Upper lobe of right lung (tissue), 1 donor: ENCODE measurements around the gene SYNDIG1. TPM values are rescaled to one million over a fixed set of nuclear protein-coding genes. Genes with fewer than 3 reads are reported as not detected.

Source experiments
- ATAC-seq: fragments of 200-7000 bp; cut with Tn5 transposase; one replicate; pipeline ENCODE4 v1.9.1; 2020; ENCODE audit warnings: mild to moderate bottlenecking, moderate library complexity
- DNase-seq: peaks from one replicate; pipeline ENCODE4 v3.0.0-alpha.2; 2020
- H3K27ac ChIP-seq: fragments of 200-600 bp; one replicate; pipeline ENCODE4 v1.8.0; 2022
- H3K27me3 ChIP-seq: fragments of 200-600 bp; one replicate; pipeline ENCODE4 v1.8.0; 2022; ENCODE audit warnings: mild to moderate bottlenecking
- H3K36me3 ChIP-seq: fragments of 200-600 bp; one replicate; pipeline ENCODE4 v1.8.0; 2022
- H3K4me1 ChIP-seq: fragments of 200-600 bp; one replicate; pipeline ENCODE4 v1.8.0; 2022
- H3K4me3 ChIP-seq: fragments of 200-600 bp; one replicate; pipeline ENCODE4 v1.8.0; 2022; ENCODE audit warnings: mild to moderate bottlenecking
- H3K9me3 ChIP-seq: fragments of 200-600 bp; one replicate; pipeline ENCODE4 v1.8.0; 2022
- CTCF ChIP-seq: fragments of 200-600 bp; IDR thresholded peaks from one replicate; pipeline ENCODE4 v1.8.0; 2022; ENCODE audit warnings: antibody characterized with exemption
- intact Hi-C: fragments of 100-400 bp; cut with DNase I; formaldehyde crosslinking; loops from one replicate; pipeline ENCODE4 v1.11.0; 2022
- total RNA-seq: library from RNA; stranded (reverse); fragmentation: NEBNext Ultra II Directional; extraction: Animal tissue kit (Norgen Biotek cat#: 25700); gene quantifications from one replicate; pipeline ENCODE4 v1.2.1, GENCODE V29; 2021
- donor health status: DM: no; HTN: yes; CAD: no; lungs with severe emphysema.

Gene SYNDIG1
- total RNA-seq, 1 donor from 2014 or later: not detected

DNA sequence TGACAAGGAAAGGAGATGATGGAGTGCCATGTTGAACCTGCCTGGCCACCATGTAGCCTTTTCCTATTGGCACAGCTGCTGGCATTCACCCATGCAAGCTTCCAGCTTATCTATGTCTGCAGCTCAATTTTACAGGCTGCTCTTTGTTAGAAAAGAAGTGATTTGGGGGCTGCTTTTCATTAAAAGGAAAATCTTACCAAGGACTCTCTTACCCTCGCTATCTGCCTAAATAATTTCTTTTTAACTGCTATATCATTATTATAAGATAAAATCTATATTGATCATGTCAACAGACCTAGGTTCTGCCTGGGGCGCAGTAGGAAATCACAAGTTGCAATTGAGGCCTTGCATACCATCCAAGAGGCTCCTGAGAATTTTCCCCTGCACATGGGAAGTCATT is 167.2 kb downstream of the SYNDIG1 start:
- Histone ChIP-seq H3K27ac (no peak overlapping the region), H3K27me3 (peaks cover 6% of the 10 kb centered on the region), H3K4me3 (no peak overlapping the region), H3K36me3 (no peaks in the 10 kb centered on the region), H3K9me3 (no peaks in the 10 kb centered on the region), H3K4me1 (no peaks in the 10 kb centered on the region)
- intact Hi-C loops: no loop called here
- no peak for DNase-seq
- TF ChIP-seq CTCF: no peak
- ATAC-seq: no peak

GRCh38 chr20:24637087-24637486 is 167.7 kb downstream of the SYNDIG1 start:
- no peak overlapping the region for H3K27ac ChIP-seq
- intact Hi-C loops: no loop called here
- DNase-seq: no peak
- H3K4me3 ChIP-seq: no peak overlapping the region
- TF ChIP-seq CTCF: no peak
- no peaks in the 10 kb centered on the region for H3K4me1 ChIP-seq
- peaks cover 6% of the 10 kb centered on the region for H3K27me3 ChIP-seq
- H3K36me3 ChIP-seq: no peaks in the 10 kb centered on the region
- ATAC-seq: no peak
- H3K9me3 ChIP-seq: no peaks in the 10 kb centered on the region

DNA sequence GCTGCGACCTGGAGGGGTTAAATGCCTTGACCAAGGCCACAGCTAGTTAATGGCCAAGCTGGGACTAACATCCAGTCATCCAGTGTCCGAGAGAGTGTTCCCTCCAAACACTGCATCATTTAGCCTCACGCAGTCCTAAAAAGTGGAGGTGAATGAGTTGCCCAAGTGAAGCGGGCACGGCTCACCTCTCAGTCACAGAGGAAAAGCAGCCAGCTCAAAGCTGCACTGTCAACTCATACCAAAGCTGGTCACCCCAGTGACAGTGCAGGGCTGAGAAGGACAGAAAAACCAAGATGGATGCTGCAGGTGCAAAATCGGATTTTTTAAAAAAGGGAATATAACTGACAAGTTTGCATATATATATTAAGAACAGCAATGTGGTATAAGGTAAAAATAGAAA is 168.5 kb downstream of the SYNDIG1 start:
- intact Hi-C loops: no loop called here
- Histone ChIP-seq H3K9me3 (no peaks in the 10 kb centered on the region), H3K27me3 (peaks cover 6% of the 10 kb centered on the region), H3K27ac (no peak overlapping the region), H3K4me3 (no peak overlapping the region), H3K36me3 (no peaks in the 10 kb centered on the region), H3K4me1 (no peaks in the 10 kb centered on the region)
- DNase-seq (no peak), ATAC-seq (no peak)
- no peak for TF ChIP-seq CTCF

DNA sequence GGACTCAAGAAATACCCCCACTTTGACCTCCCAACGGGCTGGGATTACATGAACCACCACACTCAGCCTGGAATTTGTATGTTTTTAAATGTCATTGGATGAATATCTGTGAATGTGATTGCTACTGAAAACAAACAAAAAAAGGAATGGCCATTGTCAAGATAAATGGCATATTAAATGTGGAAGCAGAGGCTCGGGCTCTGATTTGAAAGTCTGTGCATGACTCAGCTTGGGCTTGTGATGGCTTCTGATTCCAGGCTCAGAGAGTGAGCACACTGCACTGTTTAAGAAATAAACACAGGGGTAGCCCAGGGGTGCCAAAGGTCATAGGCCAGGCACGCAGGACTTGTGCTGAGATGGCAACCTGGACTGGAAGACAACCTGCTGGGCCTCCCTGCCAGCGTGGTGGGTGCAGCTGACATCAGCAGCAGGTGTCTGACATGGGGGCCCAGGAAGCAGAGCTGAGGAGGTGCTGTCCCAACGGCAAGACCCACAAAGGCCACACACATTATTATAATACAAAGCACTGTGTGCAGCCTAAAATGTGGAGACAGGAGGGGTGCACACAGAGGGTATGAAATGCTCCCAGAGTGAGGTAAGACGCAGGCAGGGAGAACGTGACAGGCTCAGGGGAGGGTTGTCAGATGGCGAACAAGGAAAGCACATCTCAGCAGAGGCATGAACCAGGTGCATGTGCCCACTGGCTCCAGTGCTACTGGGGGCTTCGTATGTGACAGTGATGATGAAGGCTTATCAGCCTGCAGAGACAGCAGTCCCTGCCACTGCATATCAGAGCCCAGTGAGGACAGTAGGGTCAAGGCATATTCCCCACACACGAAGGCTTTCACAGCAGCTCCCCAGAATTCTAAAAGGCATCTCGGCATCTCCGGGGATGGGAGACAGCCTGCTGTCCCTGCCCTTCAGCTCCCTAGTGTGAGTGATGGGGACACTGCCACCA is 169.4 kb downstream of the SYNDIG1 start:
- ATAC-seq: no peak
- Histone ChIP-seq H3K36me3 (no peaks in the 10 kb centered on the region), H3K27me3 (peaks cover 6% of the 10 kb centered on the region), H3K27ac (no peak overlapping the region), H3K4me1 (no peaks in the 10 kb centered on the region), H3K4me3 (no peak overlapping the region), H3K9me3 (no peaks in the 10 kb centered on the region)
- DNase-seq: no peak
- no peak for TF ChIP-seq CTCF
- intact Hi-C loops: no loop called here

DNA sequence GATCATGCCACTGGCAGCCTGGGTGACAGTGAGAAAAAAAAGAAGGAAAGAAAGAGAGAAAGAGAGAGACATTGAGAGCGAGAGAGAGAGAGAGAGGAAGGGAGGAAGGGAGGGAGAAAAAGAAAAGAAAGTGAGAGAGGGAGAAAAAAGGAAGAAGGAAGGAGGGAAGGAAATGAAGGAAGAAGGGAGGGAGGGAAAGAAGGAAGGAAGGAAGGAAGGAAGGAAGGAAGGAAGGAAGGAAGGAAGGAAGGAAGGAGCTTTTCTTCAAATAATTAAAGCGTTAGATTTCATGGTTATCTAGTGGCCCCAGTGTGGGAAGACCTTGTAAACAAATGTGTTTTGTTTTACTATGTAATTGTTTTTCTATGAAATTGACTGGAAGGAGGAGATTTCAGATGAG is 170.8 kb downstream of the SYNDIG1 start:
- no peaks in the 10 kb centered on the region for H3K4me1 ChIP-seq
- H3K27me3 ChIP-seq: peaks cover 6% of the 10 kb centered on the region
- DNase-seq (no peak), ATAC-seq (no peak)
- no peaks in the 10 kb centered on the region for H3K9me3 ChIP-seq
- no peak for TF ChIP-seq CTCF
- no peaks in the 10 kb centered on the region for H3K36me3 ChIP-seq
- no peak overlapping the region for H3K4me3 ChIP-seq
- no peak overlapping the region for H3K27ac ChIP-seq
- intact Hi-C loops: no loop called here
